ENCODE data around the gene TNFRSF12A.

TNFRSF12A gene

GRCh38 chr16:3012828-3013420 lies 7.2 kb upstream of the TNFRSF12A start, which contains the start of gene CLDN9:
TSS of gene CLDN9 (plus strand) at chr16:3012923. CDS start at chr16:3013363, 440 bp downstream.
- no peak for DNase-seq

- DNase-seq, result no peak
Measured at GRCh38 chr16:3013491-3013951, 6.6 kb upstream of the TNFRSF12A start.

GRCh38 chr16:3013998-3014690 lies 6.0 kb upstream of the TNFRSF12A start:
- DNase-seq, result no peak

- DNase-seq, result no peak
Measured at GRCh38 chr16:3014971-3015370, 5.2 kb upstream of the TNFRSF12A start.

GRCh38 chr16:3015865-3016521 lies 4.2 kb upstream of the TNFRSF12A start:
- no peak for DNase-seq

- no peak for DNase-seq
Measured at GRCh38 chr16:3017344-3017743, 2.8 kb upstream of the TNFRSF12A start.

GRCh38 chr16:3017794-3018506 lies 2.2 kb upstream of the TNFRSF12A start, which contains the start of gene CLDN6:
TSS of gene CLDN6 (minus strand) at chr16:3018183. CDS start at chr16:3016021, 2,162 bp downstream.
- DNase-seq, result peak; percentile 52

GRCh38 chr16:3019594-3020246 lies 448 bp upstream of the TNFRSF12A start:
- DNase-seq, result no peak

- peak; percentile 64 for DNase-seq
Measured at GRCh38 chr16:3020604-3021448, 658 bp downstream of the TNFRSF12A start.

- DNase-seq, result peak; percentile 94
Measured at GRCh38 chr16:3021449-3022207, 1.5 kb downstream of the TNFRSF12A start.

GRCh38 chr16:3022208-3022683 lies 2.1 kb downstream of the TNFRSF12A start:
- DNase-seq, result peak; percentile 95

- peak; percentile 23 for DNase-seq
Measured at GRCh38 chr16:3022684-3023414, 2.7 kb downstream of the TNFRSF12A start.

GRCh38 chr16:3023415-3023668 lies 3.2 kb downstream of the TNFRSF12A start:
- DNase-seq, result peak; percentile 51

- DNase-seq, result peak; percentile 98
Measured at GRCh38 chr16:3023669-3024478, 3.7 kb downstream of the TNFRSF12A start, which contains the start of the genes HCFC1R1 and THOC6. TSS of gene HCFC1R1 (minus strand) at chr16:3023942. CDS start at chr16:3023941, 1 bp downstream. TSS of gene THOC6 (plus strand) at chr16:3024035. CDS start at chr16:3024327, 292 bp downstream.

- DNase-seq, result no peak
Measured at GRCh38 chr16:3025032-3026002, 5.1 kb downstream of the TNFRSF12A start.

GRCh38 chr16:3026003-3026378 lies 5.8 kb downstream of the TNFRSF12A start:
- no peak for DNase-seq

GRCh38 chr16:3026609-3027488 lies 6.7 kb downstream of the TNFRSF12A start:
- no peak for DNase-seq

All from stimulated activated CD4-positive, alpha-beta T cell treated with anti-CD3 and anti-CD28 coated beads, Interleukin-15, amount 100 ng/mL, for 24 hours (primary cell).